NCI-H82 (cell line): ENCODE data around the gene GTF2IRD1.
A peak's percentile ranks its signal among the peaks of the same experiment; 100 is the strongest.
"Not testable (repeated sequence)": the region's sequence is repeated elsewhere in the genome, so short reads cannot be mapped to it uniquely, and the experiment has no call there.

Experiments used
- DNase-seq: peaks from one replicate; lab custom pipeline; 2025; lab: John Stamatoyannopoulos, UW

Gene GTF2IRD1

GRCh38 chr7:74491490-74491889 lies 37.8 kb downstream of the GTF2IRD1 start:
- DNase-seq: not testable (repeated sequence)

GRCh38 chr7:74493295-74493694 lies 39.6 kb downstream of the GTF2IRD1 start:
- peak; percentile 78 for DNase-seq

- DNase-seq: no peak
These were observed 40.4 kb downstream of the GTF2IRD1 start for GRCh38 chr7:74494076-74494548.

- DNase-seq: no peak
These were observed 41.7 kb downstream of the GTF2IRD1 start for GRCh38 chr7:74495112-74496086.

GRCh38 chr7:74496272-74496671 lies 42.6 kb downstream of the GTF2IRD1 start:
- DNase-seq: no peak

- not testable (repeated sequence) for DNase-seq
These were observed 43.1 kb downstream of the GTF2IRD1 start for GRCh38 chr7:74496773-74497172.

GRCh38 chr7:74498354-74498753 lies 44.6 kb downstream of the GTF2IRD1 start:
- no peak for DNase-seq

- DNase-seq: no peak
These were observed 45.5 kb downstream of the GTF2IRD1 start for GRCh38 chr7:74498996-74499834.

- peak; percentile 22 for DNase-seq
These were observed 46.2 kb downstream of the GTF2IRD1 start for GRCh38 chr7:74499835-74500388.

GRCh38 chr7:74501298-74501697 lies 47.6 kb downstream of the GTF2IRD1 start:
- DNase-seq: no peak

GRCh38 chr7:74502216-74502891 lies 48.6 kb downstream of the GTF2IRD1 start:
- DNase-seq: no peak

GRCh38 chr7:74503061-74503460 lies 49.4 kb downstream of the GTF2IRD1 start:
- no peak for DNase-seq

GRCh38 chr7:74503943-74504342 lies 50.2 kb downstream of the GTF2IRD1 start:
- no peak for DNase-seq

GRCh38 chr7:74505471-74506324 lies 52.0 kb downstream of the GTF2IRD1 start:
- DNase-seq: peak; percentile 83

GRCh38 chr7:74506325-74506724 lies 52.6 kb downstream of the GTF2IRD1 start:
- DNase-seq: no peak

GRCh38 chr7:74507538-74508319 lies 54.0 kb downstream of the GTF2IRD1 start:
- DNase-seq: no peak

GRCh38 chr7:74509453-74509852 lies 55.7 kb downstream of the GTF2IRD1 start:
- not testable (repeated sequence) for DNase-seq

GRCh38 chr7:74511345-74511744 lies 57.6 kb downstream of the GTF2IRD1 start:
- no peak for DNase-seq

- no peak for DNase-seq
These were observed 59.1 kb downstream of the GTF2IRD1 start for GRCh38 chr7:74512762-74513161.

GRCh38 chr7:74514131-74514591 lies 60.5 kb downstream of the GTF2IRD1 start:
- DNase-seq: no peak
